Measurements from ENCODE around the gene WFDC1. TPM values are rescaled to one million over a fixed set of nuclear protein-coding genes. Genes with fewer than 3 reads are reported as not detected.

Gene WFDC1
- total RNA-seq, 1 donor from 2014 or later, result 12.0 TPM

GRCh38 chr16:84303516-84303915 lies 8.8 kb downstream of the WFDC1 start:
- TF ChIP-seq POLR2AphosphoS5 (IDR thresholded peaks at IDR 0.05; ENCODE audit: insufficient read depth in 1 of 2, low read depth in 1 of 2), result no peak
- TF ChIP-seq, protein P1, sequence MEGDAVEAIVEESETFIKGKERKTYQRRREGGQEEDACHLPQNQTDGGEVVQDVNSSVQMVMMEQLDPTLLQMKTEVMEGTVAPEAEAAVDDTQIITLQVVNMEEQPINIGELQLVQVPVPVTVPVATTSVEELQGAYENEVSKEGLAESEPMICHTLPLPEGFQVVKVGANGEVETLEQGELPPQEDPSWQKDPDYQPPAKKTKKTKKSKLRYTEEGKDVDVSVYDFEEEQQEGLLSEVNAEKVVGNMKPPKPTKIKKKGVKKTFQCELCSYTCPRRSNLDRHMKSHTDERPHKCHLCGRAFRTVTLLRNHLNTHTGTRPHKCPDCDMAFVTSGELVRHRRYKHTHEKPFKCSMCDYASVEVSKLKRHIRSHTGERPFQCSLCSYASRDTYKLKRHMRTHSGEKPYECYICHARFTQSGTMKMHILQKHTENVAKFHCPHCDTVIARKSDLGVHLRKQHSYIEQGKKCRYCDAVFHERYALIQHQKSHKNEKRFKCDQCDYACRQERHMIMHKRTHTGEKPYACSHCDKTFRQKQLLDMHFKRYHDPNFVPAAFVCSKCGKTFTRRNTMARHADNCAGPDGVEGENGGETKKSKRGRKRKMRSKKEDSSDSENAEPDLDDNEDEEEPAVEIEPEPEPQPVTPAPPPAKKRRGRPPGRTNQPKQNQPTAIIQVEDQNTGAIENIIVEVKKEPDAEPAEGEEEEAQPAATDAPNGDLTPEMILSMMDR (IDR thresholded peaks at IDR 0.05), result no peak
- no peak for TF ChIP-seq POLR2A (IDR thresholded peaks at IDR 0.05)
- intact Hi-C loops (cut with DNase I), result no loop called here
- peaks cover 8% of the 10 kb centered on the region for H3K4me1 ChIP-seq

GRCh38 chr16:84306564-84306963 lies 11.9 kb downstream of the WFDC1 start:
- intact Hi-C loops (cut with DNase I), result no loop called here
- no peak overlapping the region for H3K4me3 ChIP-seq
- no peaks in the 10 kb centered on the region for H3K27me3 ChIP-seq
- no peak for DNase-seq (ENCODE audit: extremely low spot score in 2 of 2)
- no peaks in the 10 kb centered on the region for H3K9me3 ChIP-seq
- no peak overlapping the region for H3K27ac ChIP-seq
- H3K4me1 ChIP-seq, result peaks cover 8% of the 10 kb centered on the region
- TF ChIP-seq POLR2AphosphoS5 (IDR thresholded peaks at IDR 0.05; ENCODE audit: insufficient read depth in 1 of 2, low read depth in 1 of 2) (no peak), POLR2A (IDR thresholded peaks at IDR 0.05) (no peak)
- TF ChIP-seq, protein P1 (IDR thresholded peaks at IDR 0.05), result no peak
- no peaks in the 10 kb centered on the region for H3K36me3 ChIP-seq

More at GRCh38 chr16:84303516-84303915, 8.8 kb downstream of the WFDC1 start:
- Histone ChIP-seq H3K4me3 (no peak overlapping the region), H3K36me3 (no peaks in the 10 kb centered on the region), H3K27me3 (no peaks in the 10 kb centered on the region), H3K27ac (peak overlapping the region; percentile 60), H3K9me3 (no peaks in the 10 kb centered on the region)
- DNase-seq (ENCODE audit: extremely low spot score in 2 of 2), result no peak

DNA sequence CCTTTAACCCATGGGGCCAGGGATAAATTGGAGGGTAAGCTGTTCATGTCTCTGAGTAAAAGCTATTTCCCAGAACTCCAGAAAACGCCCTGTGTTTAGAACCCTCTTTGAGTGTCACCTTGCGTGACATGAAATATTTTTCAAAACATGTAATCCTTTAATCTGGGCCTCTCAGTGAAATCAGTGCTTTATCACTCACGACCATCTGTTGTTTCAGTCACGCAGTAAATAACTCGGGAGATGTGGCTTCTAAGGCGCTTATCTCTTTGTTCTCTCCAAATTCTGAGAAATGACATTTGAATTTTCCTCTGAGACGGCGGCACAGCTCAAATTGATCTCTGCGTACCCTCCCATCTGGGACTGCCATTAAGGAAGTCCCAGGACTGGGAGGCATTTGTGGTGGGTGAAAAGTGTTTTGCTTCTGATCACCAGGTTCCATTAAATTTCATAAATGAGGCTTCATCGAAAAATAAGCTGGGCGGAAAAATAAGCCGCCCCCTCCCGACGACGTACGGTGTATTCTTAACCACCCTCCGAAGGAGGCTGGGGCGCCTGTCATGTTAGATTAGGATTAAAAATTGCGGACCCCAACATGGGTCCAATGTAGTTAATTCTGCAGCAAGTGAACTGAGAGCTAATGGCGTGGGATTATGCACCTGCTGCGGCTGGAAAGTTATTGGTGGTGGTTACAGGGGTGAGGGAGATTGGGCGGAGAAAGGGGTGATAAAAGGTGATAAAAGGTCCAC lies 12.7 kb downstream of the WFDC1 start:
- DNase-seq (ENCODE audit: extremely low spot score in 2 of 2), result no peak
- H3K4me3 ChIP-seq, result no peak overlapping the region
- H3K36me3 ChIP-seq, result no peaks in the 10 kb centered on the region
- no peaks in the 10 kb centered on the region for H3K9me3 ChIP-seq
- TF ChIP-seq, protein P1 (IDR thresholded peaks at IDR 0.05), result no peak
- TF ChIP-seq POLR2A (IDR thresholded peaks at IDR 0.05) (no peak), POLR2AphosphoS5 (IDR thresholded peaks at IDR 0.05; ENCODE audit: insufficient read depth in 1 of 2, low read depth in 1 of 2) (no peak)
- H3K4me1 ChIP-seq, result peaks cover 8% of the 10 kb centered on the region
- intact Hi-C loops (cut with DNase I), result no loop called here
- H3K27ac ChIP-seq, result no peak overlapping the region
- no peaks in the 10 kb centered on the region for H3K27me3 ChIP-seq

DNA sequence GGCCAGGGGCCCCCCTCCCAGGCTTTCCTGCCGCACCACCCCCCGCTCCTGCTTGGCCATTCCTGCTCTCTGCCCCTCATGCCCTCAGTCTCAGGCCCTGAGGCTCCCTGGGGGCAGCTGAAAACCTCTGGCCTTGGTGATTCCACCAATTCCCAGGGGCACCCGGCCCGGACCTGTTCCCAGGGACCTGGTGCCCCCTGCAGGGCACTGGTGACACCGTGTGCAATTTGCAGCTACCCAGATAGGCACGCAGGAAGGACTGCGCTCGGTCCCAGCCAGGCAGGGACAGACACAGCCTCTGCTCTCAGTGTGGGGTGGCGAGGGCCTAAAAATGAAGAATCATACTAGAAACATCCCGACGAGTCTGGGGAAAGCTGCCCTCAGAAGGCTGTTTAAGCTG lies 13.4 kb downstream of the WFDC1 start:
- Histone ChIP-seq H3K4me1 (peaks cover 8% of the 10 kb centered on the region), H3K27ac (no peak overlapping the region), H3K27me3 (no peaks in the 10 kb centered on the region), H3K4me3 (no peak overlapping the region), H3K9me3 (no peaks in the 10 kb centered on the region), H3K36me3 (no peaks in the 10 kb centered on the region)
- TF ChIP-seq POLR2A (IDR thresholded peaks at IDR 0.05) (no peak), POLR2AphosphoS5 (IDR thresholded peaks at IDR 0.05; ENCODE audit: insufficient read depth in 1 of 2, low read depth in 1 of 2) (peak in 1 of 2 donors; percentile 21)
- TF ChIP-seq, protein P1 (IDR thresholded peaks at IDR 0.05), result peak in 1 of 3 experiments; percentile 23
- no peak for DNase-seq (ENCODE audit: extremely low spot score in 2 of 2)
- intact Hi-C loops (cut with DNase I), result no loop called here

GRCh38 chr16:84310642-84311041 lies 16.0 kb downstream of the WFDC1 start:
- no peaks in the 10 kb centered on the region for H3K9me3 ChIP-seq
- DNase-seq (ENCODE audit: extremely low spot score in 2 of 2), result no peak
- no peaks in the 10 kb centered on the region for H3K4me1 ChIP-seq
- no peak overlapping the region for H3K27ac ChIP-seq
- H3K4me3 ChIP-seq, result no peak overlapping the region
- TF ChIP-seq, protein P1 (IDR thresholded peaks at IDR 0.05), result no peak
- TF ChIP-seq POLR2A (IDR thresholded peaks at IDR 0.05) (no peak), POLR2AphosphoS5 (IDR thresholded peaks at IDR 0.05; ENCODE audit: insufficient read depth in 1 of 2, low read depth in 1 of 2) (no peak)
- intact Hi-C loops (cut with DNase I), result no loop called here
- H3K27me3 ChIP-seq, result no peaks in the 10 kb centered on the region
- no peaks in the 10 kb centered on the region for H3K36me3 ChIP-seq

Data from vagina (tissue), 2 donors.